Measurements from ENCODE around the gene ANKRD50.

DNA sequence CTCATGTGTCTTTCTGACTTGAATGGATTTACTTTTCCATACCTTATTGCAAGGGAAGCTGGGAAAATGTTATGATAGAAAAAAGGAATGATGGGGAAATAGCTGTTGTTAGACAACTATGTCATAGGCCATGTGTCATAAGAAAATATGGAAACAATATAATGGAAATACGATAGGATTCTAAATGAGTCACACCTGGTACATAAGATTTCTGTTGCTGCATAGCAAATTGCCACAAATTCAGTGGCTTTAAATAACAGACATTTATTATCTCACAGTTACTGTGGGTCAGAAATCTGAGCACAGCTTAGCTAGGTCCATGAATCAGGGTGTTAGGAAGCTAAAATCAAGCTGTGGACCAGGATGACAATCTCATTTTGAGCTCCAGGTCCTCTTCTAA lies 44.6 kb upstream of the ANKRD50 start:
- TF ChIP-seq, protein P1, sequence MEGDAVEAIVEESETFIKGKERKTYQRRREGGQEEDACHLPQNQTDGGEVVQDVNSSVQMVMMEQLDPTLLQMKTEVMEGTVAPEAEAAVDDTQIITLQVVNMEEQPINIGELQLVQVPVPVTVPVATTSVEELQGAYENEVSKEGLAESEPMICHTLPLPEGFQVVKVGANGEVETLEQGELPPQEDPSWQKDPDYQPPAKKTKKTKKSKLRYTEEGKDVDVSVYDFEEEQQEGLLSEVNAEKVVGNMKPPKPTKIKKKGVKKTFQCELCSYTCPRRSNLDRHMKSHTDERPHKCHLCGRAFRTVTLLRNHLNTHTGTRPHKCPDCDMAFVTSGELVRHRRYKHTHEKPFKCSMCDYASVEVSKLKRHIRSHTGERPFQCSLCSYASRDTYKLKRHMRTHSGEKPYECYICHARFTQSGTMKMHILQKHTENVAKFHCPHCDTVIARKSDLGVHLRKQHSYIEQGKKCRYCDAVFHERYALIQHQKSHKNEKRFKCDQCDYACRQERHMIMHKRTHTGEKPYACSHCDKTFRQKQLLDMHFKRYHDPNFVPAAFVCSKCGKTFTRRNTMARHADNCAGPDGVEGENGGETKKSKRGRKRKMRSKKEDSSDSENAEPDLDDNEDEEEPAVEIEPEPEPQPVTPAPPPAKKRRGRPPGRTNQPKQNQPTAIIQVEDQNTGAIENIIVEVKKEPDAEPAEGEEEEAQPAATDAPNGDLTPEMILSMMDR (conservative IDR thresholded peaks at IDR 0.05), result no peak
- no peak for TF ChIP-seq EZH2 (IDR thresholded peaks at IDR 0.05; ENCODE audit: low read depth)

Data from PC-9 (cell line).